Dermis microvascular lymphatic vessel endothelial cell (primary cell): Measurements from ENCODE around the gene USHBP1. TPM values are rescaled to one million over a fixed set of nuclear protein-coding genes. Genes with fewer than 3 reads are reported as not detected.
A peak's percentile ranks its signal among the peaks of the same experiment; 100 is the strongest.

ENCODE experiments used
- DNase-seq, 2 donors: peaks; one replicate each; pipeline versions ENCODE4 v3.0.0 to v3.0.0-alpha.2; 2010; ENCODE audit warnings: low read depth in 2 of 2
- total RNA-seq: library from RNA; depleted of rRNA; stranded (reverse); fragments of >200 nt; gene quantifications from 2 replicates; pipeline ENCODE4 v1.2.1, GENCODE V29; 2014

USHBP1 gene
- total RNA-seq, 1 donor from 2014 or later = 20.9 TPM

- DNase-seq = no peak
Measured at GRCh38 chr19:17240826-17241399, 23.6 kb downstream of the USHBP1 start.

GRCh38 chr19:17240062-17240752, 24.3 kb downstream of the USHBP1 start:
- no peak for DNase-seq

GRCh38 chr19:17237747-17238706, 26.5 kb downstream of the USHBP1 start:
- DNase-seq = no peak

- DNase-seq = no peak
Measured at GRCh38 chr19:17236811-17237543, 27.6 kb downstream of the USHBP1 start.

GRCh38 chr19:17235971-17236777, 28.4 kb downstream of the USHBP1 start:
- peak in 1 of 2 donors; percentile 42 for DNase-seq

- peak; percentile 65 to 89 for DNase-seq
Measured at GRCh38 chr19:17235300-17235970, 29.1 kb downstream of the USHBP1 start.

- DNase-seq = peak in 1 of 2 donors; percentile 47
Measured at GRCh38 chr19:17234911-17235299, 29.6 kb downstream of the USHBP1 start.

GRCh38 chr19:17232258-17232657, 32.3 kb downstream of the USHBP1 start:
- no peak for DNase-seq

GRCh38 chr19:17229890-17230289, 34.7 kb downstream of the USHBP1 start:
- DNase-seq = no peak

GRCh38 chr19:17227798-17228367, 36.7 kb downstream of the USHBP1 start:
- no peak for DNase-seq

- peak; percentile 93 to 98 for DNase-seq
Measured at GRCh38 chr19:17226002-17226933, 38.3 kb downstream of the USHBP1 start, which contains the start of gene OCEL1. TSS of gene OCEL1 (plus strand) at chr19:17226226. CDS start at chr19:17226248, 22 bp downstream.

- no peak for DNase-seq
Measured at GRCh38 chr19:17225053-17225452, 39.5 kb downstream of the USHBP1 start.

GRCh38 chr19:17220207-17220758, 44.3 kb downstream of the USHBP1 start:
- peak in 1 of 2 donors; percentile 53 for DNase-seq

GRCh38 chr19:17219286-17219685, 45.3 kb downstream of the USHBP1 start:
- DNase-seq = no peak

- no peak for DNase-seq
Measured at GRCh38 chr19:17216058-17216670, 48.4 kb downstream of the USHBP1 start.

- DNase-seq = peak; percentile 78 to 86
Measured at GRCh38 chr19:17215127-17215971, 49.2 kb downstream of the USHBP1 start, which contains the start of gene USE1. TSS of gene USE1 (plus strand) at chr19:17215357. CDS start at chr19:17215406, 49 bp downstream.
